IPS-18c (cell line): ENCODE results near the gene RRP8.

Source experiments
- H3K4me3 ChIP-seq: 2 replicates; pipeline ENCODE4 v1.7.0; 2013; ENCODE audit warnings: low read depth, mild to moderate bottlenecking, low read length, moderate library complexity; ENCODE audit not compliant: insufficient read depth
- H3K9me3 ChIP-seq: one replicate; pipeline ENCODE4 v1.6.1; 2013; ENCODE audit warnings: mild to moderate bottlenecking, low read length, moderate library complexity; ENCODE audit not compliant: control insufficient read depth, insufficient read depth

RRP8 gene

DNA sequence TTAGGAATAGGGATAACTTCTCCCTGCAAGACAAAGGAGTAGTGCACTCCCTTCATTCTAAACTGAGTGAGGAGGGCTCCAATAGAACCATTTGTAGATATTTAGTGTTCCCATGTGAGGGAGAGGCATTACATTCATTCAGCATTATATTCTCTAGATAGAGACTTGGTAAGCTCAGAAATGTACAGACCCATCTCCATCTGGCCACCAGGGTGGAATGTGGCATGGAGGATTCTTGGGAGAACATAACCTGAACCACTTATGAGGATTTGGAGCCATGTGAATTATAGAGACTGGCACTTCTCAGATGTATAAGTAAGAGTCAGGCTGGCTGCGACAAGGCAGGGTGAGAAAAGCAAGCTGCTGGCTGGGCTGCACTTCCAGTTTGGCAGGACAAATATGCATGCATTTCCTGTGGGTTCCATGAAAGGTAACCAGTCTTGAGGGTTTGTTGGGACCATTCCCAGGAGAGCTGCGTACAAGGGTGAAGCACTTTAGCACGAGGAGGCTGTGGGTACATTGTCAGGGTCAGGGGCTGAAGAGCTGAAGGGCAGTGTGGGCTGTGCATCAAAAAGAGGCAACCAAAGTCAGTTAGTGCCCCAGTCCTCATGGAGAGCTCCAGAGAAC lies 9.2 kb downstream of the RRP8 start:
- Histone ChIP-seq H3K9me3 (no peaks in the 10 kb centered on the region), H3K4me3 (no peak overlapping the region)

DNA sequence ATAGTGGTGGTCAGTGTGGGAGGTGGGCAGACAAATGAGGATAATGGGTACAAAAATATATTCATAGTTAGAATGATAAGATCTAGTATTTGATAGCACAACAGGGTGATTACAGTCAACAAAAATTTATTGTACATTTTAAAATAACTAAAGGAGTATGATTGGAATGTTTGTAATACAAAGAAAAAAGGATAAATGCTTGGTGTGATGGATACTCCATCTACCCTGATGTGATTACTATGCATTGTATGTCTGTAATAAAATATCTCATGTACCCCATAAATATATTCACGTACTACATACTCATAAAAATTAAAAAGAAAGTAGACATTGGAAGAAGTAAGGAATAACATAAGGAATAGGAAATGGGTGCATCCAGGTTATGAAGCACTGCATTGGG lies 15.4 kb downstream of the RRP8 start:
- peaks cover 2% of the 10 kb centered on the region for H3K9me3 ChIP-seq
- H3K4me3 ChIP-seq: no peak overlapping the region

DNA sequence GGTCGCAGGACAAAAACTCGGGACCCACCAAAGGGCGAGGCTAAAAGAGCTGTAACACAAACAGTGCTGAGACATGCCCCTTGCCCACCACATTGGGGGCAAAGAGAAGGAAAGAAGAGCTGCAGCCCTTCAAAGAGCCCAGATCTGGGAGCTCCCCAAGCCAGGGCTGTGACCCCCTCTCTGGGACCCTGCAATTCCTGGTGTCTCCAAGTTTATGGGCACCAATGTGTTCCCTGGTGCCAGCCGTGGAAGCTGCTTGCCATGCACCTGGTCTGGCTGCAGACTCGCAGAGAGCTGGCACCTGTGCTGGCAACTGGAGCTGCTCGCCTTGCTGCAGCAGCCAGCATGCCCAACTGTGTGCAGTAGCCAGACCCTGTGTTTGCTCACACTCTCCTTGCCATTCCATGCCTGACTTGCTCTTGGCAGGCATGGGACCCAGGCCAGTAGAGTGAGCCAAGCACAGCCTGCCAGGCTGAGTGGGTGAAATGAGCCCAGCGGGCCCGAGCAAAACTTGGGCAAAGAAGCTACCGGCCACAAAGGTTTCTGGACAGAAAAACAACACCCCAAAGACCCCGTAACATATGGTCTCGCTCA lies 16.0 kb downstream of the RRP8 start:
- Histone ChIP-seq H3K4me3 (no peak overlapping the region), H3K9me3 (peaks cover 2% of the 10 kb centered on the region)

DNA sequence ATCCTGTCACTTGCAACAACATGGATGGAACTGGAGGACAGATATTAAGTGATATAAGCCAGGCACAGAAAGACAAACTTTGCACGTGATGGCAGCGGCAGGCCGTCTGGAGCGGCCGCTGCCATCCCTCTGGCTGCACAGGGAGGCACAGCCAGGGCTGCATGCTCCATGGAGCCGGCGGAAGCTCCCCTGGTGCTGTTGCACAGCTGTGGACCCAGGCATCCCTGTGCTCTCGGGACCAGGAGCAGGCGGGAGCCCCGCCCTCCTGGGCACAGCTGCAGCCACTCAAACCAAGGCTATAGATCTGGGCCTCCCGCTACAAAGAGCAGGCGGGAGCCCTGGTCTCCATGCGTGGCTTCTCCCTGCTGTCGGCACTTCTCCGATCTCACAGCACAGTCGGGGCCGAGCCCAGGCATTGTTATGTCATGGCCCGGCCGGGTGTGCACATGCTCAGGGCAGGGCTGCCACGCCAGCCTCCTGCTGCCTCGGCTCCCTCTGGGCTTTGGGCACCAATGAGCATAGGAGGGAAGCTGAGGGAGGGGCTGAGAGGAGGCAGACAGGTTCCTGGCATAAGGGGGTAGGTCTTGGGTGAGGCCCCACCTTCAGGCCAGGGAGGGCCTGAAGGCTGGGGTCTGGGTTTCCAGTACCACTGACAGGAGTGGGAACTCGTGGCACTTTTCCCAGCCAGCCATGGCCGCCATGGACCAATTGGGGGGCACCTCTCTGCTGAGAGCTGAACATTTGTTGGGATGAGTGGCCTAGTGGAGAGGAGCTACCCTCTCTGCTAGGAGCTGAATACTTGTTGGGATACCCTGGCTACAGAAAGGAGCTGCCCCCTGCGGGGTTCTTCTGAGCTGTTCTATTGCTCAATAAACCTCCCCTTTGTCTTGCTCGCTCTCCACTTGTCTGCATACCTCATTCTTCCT lies 16.7 kb downstream of the RRP8 start:
- Histone ChIP-seq H3K4me3 (no peak overlapping the region), H3K9me3 (peaks cover 2% of the 10 kb centered on the region)

DNA sequence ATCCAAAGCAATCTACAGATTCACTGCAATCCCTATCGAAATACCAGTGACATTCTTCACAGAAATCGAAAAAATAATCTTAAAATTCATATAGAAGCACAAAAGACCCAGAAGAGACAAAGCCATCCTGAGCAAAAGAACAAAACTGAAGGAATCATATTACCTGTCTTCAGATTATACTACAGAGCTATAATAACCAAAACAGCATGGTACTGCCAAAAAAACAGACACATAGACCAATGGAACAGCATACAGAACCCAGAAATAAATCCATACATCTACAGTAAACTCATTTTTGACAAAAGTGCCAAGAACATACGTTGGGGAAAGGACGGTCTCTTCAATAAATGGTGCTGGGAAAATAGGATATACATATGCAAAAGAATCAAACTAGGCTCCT lies 18.9 kb downstream of the RRP8 start:
- H3K9me3 ChIP-seq: peaks cover 2% of the 10 kb centered on the region
- H3K4me3 ChIP-seq: no peak overlapping the region

DNA sequence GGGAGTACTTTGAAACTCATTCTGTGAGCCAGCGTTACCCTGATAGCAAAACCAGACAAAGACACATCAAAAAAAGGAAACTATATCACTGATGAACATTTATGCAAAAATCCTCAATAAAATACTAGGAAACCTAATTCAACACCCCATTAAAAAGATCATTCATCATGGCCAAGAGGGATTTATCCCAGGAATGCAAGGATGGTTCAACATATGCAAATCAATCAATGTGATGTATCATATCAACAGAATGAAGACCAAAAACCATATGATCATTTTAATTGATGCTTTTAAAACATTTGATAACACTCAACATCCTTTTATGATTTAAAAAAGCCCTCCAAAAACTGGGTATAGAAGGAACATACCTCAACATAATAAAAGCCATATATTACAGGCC lies 19.8 kb downstream of the RRP8 start:
- H3K9me3 ChIP-seq: peaks cover 2% of the 10 kb centered on the region
- no peak overlapping the region for H3K4me3 ChIP-seq

DNA sequence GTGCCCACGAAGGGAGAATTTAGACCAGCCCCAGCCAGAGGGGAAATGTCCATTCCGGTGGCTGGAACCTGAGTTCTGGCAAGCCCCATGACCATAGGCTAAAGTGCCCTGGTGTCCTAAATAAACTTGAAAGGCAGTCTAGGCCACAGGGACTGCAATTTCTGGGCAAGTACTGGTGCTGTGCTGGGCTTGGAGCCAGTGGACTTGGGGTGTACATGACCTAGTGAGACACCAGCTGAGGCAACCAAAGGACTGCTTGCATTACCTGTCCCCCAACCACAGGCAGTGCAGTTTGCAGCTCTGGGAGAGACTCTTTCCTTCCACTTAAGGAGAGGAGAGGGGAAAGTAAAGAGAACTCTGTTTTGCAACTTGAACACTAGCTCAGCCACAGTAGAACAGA lies 23.7 kb downstream of the RRP8 start:
- H3K9me3 ChIP-seq: no peaks in the 10 kb centered on the region
- no peak overlapping the region for H3K4me3 ChIP-seq

DNA sequence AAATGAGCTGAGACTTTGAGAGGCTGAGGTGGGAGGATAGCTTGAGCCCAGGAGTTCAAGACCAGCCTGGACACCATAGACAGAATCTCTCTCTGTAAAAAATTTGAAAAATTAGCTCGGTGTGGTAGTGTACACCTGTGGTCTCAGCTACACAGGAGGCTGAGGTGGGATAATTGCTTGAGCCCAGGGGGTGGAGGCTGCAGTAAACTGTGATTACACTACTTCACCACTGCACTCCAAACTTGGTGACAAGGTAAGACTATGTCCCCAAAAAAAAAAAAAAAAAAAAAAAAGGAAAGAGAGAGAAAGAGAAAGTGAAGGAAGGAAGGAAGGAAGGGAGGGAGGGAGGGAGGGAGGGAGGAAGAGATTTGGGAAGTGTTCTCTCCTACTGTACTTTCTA lies 25.3 kb downstream of the RRP8 start:
- no peaks in the 10 kb centered on the region for H3K9me3 ChIP-seq
- H3K4me3 ChIP-seq: no peak overlapping the region

DNA sequence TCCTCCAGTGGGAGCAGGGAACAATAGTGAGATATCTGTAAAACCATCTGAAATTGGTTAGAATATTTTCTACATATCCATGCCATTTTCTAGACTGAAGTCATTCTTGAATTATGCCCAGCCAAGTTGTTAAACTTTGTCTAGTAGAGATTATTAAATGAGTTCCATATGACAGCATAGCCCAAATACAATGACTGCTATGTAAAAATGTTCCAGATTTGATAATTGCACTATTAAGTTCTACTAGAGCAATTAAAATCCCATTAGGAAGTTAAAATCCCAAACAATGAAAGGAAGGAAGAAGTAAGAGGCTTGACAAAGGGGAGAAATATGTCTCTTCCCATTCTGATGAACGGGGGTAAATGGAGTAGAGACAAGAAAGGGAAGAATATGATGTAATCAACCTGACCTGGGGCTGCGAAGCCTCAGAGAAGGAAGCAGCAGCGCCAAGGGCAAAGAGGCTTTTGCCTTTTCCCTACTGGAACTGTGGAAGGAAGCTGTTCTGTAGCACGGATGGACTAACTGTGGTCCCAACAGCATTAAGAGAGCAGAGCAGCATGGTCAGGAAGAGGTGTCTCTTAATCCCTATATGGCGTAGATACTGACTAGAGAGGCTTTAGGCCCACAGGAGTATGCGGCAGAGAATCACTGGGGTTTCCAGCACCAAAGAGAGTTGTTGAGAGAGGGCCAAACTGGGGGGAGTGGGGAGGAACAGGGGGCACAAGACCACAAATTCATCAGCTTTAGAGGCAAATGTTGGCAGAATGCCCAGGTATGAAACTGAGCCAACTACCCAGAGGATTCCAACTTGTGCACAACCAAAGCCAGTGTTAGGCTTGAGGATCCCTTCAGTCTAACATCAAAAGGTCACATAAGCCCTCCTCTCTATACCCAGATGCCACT lies 26.7 kb downstream of the RRP8 start:
- no peaks in the 10 kb centered on the region for H3K9me3 ChIP-seq
- H3K4me3 ChIP-seq: no peak overlapping the region; the same call in 1 of the 2 replicates

DNA sequence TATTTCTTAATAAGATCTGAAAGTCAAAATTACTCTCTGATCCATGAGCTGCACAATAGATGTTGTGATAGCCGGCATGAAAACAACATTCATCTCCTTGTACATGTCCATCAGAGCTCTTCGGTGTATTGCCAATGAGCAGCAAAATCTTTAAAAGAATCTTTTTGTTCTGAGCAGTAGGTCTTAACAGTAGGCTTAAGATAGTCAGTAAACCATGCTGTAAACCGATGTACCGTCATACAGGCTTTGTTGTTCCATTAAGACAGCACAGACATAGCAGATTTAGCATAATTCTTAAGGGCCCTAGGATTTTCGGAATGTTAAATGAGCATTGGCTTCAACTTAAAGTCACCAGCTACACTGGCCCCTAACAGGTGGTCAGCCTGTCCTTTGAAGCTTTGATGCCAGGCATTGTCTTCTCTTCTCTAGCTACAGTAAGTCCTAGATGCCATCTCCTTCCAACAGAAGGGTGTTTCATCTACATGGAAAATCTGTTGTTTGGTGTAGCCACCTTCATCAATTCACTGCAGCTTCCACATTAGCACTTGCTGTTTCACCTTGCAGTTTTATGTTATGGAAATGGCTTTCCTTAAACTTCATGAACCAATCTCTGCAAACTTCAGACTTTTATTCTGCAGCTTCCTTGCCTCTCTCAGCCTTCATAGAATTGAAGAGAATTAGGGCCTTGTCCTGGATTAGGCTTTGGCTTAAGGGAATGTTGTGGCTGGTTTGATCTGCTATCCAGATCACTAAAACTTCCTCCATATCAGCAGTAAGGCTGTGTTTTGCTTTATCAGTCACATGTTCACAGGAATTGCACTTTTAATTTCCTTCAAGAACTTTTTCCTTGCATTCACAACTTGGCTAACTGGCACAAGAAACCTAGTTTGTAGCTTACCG lies 28.4 kb downstream of the RRP8 start:
- H3K4me3 ChIP-seq: no peak overlapping the region
- H3K9me3 ChIP-seq: no peaks in the 10 kb centered on the region

DNA sequence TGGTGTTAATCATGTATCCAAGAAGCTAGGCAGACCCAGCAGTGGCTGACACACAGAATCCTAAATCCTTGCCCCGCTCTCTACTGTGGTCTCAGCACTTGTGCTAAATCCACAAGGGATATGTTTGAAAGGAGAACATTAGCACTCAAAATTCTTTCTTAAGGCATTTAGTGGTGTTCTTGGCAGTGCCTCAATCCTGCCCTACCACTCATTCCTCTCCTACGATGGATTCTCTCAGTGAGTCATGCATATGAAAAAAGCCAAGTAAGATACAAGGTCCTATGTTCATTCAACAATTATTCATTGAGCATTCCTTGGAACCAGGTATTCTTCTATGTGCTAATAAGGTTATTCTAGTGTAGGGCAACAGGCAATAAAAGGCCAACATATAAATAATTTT lies 31.2 kb downstream of the RRP8 start:
- H3K9me3 ChIP-seq: no peaks in the 10 kb centered on the region

DNA sequence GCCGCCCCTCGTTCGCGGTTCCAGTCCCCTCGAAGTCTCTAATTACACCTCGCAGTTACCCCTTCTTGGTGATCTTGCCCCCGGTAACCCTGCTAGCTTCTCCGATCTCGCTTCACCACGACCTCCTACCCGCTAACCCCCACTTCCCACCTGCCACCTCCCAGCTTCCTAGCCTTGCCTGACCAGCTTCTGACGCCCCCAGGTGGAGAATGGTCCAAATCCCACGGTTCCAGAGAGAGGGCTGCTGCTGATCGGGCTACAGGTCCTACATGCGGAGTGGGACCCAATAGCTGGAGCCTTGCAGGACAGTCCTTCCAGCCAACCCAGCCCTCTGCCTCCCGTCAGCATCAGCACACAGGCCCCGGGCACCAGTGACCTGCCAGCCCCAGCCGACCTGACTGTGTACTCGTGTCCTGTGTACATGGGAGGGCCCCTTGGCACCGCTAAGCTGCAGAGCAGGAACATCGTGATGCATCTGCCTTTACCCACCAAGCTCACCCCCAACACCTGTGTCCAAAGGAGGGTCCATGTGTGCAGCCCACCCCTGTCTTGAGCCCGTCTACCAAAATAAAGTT lies 31.9 kb downstream of the RRP8 start:
- H3K9me3 ChIP-seq: no peaks in the 10 kb centered on the region
- no peak overlapping the region for H3K4me3 ChIP-seq

More for the DNA sequence above, 31.2 kb downstream of the RRP8 start:
- no peak overlapping the region for H3K4me3 ChIP-seq

DNA sequence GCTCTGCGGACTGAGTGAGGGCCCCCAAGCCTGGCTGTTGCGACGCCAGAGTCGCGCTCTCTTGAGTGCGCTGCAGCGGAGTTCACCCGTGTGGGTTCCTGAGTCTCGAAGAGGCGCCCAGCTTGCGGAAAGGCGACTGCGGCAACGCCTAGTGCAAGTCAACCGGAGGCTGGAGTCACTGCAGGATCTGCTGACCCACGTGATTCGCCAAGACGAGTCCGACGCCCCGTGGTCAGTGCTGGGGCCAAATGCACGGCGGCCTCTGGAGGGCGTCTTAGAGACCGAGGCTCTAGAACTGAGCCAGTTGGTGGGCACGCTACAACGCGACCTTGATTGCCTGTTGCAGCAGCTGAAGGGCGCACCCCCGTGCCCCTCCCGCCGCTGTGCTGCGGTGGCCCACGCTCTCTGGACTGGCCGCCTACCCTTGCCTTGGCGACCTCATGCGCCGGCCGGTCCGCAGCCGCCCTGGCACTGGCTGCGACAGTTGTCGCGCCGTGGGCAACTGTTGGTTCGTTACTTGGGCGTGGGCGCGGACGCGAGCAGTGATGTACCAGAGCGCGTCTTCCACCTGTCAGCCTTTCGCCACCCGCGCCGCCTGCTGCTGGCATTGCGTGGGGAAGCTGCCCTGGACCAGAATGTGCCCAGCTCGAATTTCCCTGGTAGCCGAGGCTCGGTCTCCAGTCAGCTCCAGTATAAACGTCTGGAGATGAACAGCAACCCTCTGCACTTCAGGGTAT lies 32.6 kb downstream of the RRP8 start:
- Histone ChIP-seq H3K9me3 (no peaks in the 10 kb centered on the region), H3K4me3 (no peak overlapping the region)

DNA sequence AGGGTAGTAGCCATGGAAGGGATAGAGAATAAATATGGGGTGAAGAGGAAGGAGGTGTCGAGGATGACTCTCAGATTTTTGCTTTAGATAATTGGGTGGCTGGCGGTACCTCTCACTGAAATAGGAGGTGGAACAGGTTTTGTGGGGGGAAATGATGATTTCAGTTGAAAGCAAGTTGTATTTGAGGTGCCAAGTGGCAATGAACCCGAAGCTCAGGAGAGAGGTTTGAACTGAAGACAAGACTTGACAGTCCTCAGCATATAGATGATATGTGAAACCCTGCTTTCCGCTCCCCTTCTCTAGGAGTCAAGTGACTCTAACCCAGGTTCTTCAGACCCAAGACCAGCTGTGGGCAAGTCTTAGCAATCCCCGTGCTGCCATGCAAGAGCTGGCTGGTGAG lies 33.7 kb downstream of the RRP8 start:
- no peaks in the 10 kb centered on the region for H3K9me3 ChIP-seq
- H3K4me3 ChIP-seq: no peak overlapping the region

DNA sequence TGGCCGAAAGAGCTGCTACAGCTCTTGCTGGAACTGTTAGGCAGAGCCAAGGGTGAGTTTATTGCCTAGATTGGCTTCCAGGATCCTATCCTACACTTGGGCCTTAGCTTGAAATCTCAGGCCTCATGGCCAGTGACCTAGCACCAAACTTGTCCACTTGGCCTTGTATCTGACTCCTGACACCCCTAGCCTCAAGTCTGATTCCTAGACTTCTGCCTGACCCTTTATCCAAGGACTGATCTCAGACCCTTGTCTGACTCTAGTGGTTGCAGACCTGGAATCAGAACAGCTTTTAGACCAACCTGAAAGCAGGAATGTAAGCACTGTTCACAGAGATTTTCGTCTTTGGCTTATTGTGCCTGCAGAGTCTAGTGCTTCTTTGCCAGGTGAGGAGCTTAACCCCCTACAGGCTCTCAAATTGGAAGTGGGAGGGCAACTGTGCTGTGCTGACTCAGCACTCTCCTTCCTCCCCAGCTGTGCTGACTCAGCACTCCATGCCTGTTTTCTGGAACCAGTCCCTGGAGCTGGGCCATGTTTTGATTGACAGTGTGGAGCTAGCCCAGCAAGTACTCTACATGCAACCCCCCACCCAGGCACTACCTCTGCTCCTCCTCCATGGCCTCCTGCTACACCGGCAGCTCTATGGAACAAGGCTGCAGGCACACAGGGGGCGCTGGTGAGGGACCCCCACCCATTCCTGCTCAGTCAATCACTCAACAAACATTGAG lies 35.1 kb downstream of the RRP8 start:
- Histone ChIP-seq H3K9me3 (no peaks in the 10 kb centered on the region), H3K4me3 (no peak overlapping the region)
